Stimulated activated CD4-positive, alpha-beta T cell treated with anti-CD3 and anti-CD28 coated beads, TNF-alpha, amount 100 ng/mL, for 48 hours (primary cell): Measurements from ENCODE around the gene EFCAB6.

Experiments
- DNase-seq, 3 donors: peaks; one replicate each; pipeline ENCODE4 v3.0.0-alpha.2; 2020; ENCODE audit warnings: low read depth in 3 of 3

EFCAB6 gene

DNA sequence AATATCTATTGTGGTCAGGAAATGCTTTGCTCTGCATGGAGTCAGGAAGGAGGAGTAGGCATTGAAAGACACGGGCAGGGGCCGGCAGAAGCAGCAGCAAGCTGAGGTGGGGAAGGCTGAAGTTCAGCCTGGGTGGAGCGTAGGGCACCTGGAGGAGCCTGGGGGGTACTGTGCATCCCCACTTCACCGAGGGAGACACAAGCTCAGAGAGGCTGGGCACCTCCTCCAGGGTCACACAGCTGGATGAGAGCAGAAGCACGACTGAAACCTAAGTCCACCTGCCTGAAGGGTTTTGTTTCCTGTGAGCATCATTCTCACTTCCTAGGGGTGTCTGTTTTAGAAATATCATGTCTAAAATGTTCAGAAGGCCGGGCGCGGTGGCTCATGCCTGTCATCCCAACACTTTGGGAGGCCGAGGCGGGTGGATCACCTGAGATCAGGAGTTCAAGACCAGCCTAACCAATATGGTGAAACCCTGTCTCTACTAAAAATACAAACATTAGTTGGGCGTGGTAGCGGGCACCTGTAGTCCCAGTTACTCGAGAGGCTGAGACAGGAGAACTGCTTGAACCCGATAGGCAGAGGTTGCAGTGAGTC, 262.0 kb downstream of the EFCAB6 start:
- no peak for DNase-seq

GRCh38 chr22:43546186-43546585, 265.9 kb downstream of the EFCAB6 start:
- DNase-seq = no peak

DNA sequence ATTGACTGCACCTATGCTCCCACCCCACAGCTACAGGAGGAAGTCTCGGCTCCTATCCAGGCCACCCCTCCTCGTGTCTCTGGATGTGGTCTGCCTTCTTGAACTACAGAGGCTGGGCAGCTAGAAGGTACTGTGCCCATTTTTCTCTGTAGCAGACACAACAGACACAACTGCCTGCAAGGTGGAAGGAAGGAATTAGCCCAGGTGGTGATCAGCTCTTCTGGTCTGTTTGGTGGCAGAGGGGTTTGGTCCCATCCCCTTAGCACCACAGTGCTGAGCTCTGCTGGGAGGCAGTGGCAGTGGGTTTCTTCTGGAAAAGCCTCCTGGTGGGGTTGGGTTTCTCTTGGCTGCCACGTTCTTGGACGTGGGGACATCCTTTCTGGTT, 267.8 kb downstream of the EFCAB6 start:
- no peak for DNase-seq

GRCh38 chr22:43543522-43544288, 268.4 kb downstream of the EFCAB6 start:
- no peak for DNase-seq

- DNase-seq = no peak
Measured at GRCh38 chr22:43542681-43543521, 269.2 kb downstream of the EFCAB6 start.

GRCh38 chr22:43541462-43542407, 270.4 kb downstream of the EFCAB6 start:
- no peak for DNase-seq

DNA sequence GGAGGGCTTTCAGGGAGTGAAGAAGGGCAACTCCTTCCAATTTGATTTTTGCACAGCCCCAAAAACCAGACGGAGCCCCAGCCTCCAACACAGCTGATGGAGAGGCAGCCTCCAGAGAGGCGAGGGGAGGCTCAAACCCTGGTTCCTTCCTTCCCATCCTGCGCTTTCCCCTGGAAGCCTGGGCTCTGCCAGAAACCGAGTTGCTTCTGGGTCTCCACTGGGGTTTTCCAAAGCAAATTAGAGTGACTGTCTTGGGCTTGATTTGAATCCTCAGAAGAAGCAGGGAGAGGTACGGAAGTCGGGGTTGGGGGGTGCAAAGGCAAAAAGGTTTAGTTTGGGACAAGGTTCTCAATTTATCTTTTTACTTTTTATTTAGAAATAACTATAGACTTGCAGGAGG, 271.1 kb downstream of the EFCAB6 start:
- DNase-seq = no peak

DNA sequence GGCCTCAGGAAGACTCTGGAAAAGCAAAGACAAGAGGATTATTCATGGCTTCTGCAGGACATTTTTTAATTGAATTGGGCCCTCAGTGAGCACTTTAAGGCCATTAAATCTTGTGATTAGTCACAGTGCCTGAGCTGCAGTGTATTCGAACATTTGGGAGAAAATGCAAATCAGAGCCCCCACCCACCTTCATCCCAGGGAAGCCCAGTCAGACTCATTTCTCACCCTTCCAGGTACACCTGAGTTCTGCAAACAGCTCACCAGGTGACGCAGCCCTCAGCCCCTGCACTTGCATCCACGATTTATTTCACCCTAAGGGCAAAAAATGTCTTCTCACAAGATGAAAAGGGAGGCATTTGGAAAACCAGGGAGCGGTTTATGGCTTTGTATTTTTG, 271.6 kb downstream of the EFCAB6 start:
- DNase-seq = no peak

DNA sequence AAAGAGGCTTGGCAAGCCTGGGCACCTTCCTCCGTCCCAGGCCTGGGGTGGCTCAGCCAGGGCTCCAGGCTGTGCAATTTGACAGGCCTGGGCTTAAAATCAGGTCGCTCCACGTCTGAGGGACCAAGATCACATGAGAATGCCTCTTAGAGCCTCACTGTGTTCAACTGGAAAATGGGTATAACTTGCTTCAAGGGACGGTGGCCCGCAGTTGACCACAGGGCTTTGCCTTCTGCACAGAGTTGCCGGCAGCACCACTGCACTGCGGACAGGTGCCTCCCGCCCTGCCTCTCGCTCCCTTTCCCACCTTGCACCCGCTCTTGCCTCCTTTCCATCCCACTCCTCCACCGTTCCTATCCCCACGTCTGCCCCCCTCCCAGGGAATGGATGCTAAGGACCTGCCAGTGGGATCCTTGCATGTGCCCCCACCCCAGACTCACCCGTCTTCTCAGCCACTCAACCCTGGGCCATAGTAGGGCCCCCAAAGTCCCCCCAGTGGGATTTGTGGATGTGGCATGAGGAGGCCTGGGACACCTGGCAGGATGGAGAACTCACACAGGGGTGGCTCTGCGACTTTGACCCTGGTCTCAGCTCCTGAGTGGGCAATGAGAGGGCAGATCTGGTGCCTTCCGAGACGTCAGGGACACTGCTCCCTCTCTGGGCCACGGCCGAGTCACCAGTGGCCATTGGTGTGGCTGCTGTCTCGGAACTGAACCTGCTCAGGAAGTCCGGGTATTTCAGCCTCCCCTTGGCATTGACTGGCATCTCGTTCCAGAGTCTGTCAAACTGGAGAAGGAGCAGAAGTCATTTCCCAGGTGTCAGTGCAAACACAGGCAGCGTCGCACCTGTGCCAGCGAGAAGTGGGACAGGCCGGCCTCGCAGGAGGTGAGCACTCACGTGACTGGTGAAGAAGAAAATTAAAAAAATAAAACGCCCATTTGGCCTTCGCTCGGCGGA, 272.3 kb downstream of the EFCAB6 start:
- DNase-seq = no peak

- DNase-seq = no peak
Measured at GRCh38 chr22:43537019-43537585, 275.0 kb downstream of the EFCAB6 start.

DNA sequence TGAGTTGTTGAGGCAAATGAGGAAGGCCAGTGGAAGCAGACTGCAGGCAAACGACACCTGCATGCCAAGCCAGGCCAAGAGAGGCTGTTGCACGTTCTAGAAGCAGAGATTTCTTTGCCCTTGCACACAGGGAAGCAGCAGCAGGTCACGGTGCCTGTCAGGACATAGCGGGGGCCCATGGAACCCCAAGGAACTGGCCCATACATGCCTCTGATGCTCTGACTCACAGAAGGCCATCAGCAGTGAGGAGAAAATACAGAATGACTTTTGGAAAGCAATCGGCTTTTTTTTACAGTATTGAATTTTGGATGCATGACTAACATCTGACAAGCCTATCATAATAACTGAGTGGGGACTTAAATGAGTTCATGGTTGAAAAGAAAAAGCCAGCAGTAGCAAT, 276.4 kb downstream of the EFCAB6 start:
- no peak for DNase-seq

- DNase-seq = no peak
Measured at GRCh38 chr22:43535336-43535735, 276.8 kb downstream of the EFCAB6 start.

DNA sequence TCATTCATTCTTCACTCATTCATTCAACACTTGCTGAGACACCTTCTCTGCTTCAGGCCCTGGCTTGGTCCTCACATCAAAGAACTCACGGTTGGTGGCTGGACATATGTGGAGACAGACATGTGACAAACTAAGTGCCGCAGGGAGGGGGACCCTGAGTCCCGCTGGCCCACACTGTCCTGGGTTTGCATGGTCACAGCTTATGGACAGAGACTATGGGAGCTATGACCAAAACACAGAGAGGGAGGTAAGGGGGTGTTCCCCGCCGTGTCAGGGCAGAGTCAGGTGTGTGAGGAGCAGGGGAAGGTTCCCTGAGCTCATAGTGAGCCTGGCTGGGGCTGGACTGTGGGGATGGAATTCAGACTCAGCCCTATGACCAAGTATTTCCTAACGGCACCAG, 277.2 kb downstream of the EFCAB6 start:
- DNase-seq = no peak

GRCh38 chr22:43533656-43534428, 278.3 kb downstream of the EFCAB6 start:
- no peak for DNase-seq

DNA sequence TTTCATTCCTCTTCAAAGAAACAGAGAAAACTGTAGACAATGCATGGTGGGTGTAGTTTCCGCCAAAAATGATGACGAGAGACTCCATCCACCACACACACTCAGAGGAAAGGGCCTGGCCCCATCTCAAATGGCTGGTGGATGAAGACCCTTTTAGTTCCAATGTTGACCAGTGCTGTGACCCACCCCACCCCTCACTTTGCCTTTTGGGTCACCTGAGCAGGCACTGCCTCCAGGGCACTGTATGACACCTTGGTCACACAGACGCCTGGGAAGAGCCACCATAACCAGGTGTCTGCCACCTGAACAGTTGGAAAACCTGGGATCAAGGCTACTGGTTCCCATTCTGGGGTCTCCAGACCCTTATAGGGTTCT, 279.0 kb downstream of the EFCAB6 start:
- no peak for DNase-seq

- no peak for DNase-seq
Measured at GRCh38 chr22:43532301-43533155, 279.6 kb downstream of the EFCAB6 start.

DNA sequence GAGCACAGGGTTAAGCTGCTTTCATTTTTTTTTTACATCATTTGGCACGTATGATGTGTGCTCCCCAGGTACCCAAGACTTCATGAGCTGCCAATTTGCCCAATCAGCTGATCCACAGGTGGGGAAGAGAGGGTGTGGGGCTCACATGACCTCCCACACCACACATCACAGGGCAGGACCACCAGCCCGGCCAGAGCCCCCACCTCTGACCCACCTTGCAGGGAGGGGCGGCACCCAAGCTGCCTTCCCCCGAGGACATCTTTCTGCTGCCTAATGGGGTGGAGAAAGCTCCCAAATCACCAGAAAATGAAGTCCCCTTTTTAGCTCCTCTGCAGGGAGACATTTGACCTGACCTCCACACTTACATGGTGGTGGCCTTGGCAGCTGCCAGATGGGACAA, 280.5 kb downstream of the EFCAB6 start:
- DNase-seq = no peak
